OCI-M2 (cell line): Measurements from ENCODE around the gene ZSCAN5A.
"Not testable (repeated sequence)": the region's sequence is repeated elsewhere in the genome, so short reads cannot be mapped to it uniquely, and the experiment has no call there.

Source experiments
- DNase-seq: peaks from one replicate; lab custom pipeline; 2025; ENCODE audit not compliant: unreplicated experiment; lab: John Stamatoyannopoulos, UW

The ZSCAN5A gene

DNA sequence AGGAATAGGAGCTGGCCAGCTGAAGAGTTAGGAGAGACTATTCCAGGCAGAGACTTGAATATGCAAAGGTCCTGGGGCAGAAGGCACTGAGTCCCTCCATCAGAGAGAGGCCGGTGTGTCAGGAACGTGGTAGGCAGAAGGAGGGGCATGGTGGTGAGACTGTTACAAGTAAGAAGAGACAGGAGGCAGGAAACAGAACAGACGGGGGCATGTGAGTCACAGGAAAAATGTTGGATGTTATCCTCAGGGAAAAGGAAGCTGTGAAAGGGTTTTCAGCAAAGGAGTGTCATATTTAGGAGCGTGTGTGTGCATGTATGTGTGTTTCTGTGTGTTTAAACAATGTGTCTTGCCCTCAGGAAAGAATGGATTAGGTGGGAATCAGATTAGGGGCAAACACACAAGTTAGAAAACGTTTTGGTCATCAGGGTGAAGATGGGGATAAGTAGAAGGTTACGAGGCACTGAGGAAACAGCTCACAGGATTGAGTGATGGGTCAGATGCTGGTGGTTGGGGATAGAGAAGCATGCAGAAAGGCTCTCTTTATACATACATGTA, 41.0 kb downstream of the ZSCAN5A start:
- DNase-seq: no peak

DNA sequence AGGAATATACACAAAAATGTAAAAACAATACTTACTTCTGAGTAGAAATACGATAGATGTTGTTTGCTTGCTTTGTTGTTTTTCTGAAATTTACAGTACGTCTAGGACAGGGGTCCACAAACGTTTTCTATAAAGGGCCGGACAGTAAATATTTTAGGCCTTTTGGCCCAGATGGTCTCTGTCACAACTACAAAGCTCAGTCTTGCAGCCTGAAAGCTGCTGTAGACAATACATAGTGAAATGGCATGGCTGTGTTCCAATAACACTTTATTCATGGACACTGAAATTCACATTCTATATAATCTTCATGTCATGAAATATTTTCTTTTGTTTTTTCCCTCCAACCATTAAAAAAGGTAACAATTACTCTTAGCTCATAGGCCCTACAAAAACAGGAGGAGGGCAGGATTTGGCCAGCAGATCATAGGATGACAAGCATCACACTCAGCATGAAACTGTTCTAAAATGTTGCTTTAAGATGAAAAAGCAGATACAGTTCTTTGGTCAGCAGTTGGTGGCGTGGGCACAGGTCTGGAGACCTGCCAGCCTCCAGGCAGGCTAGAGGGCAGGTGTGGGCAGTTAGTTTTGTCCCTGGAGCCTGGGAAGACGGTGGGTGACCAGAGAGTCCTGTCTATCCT, 42.4 kb downstream of the ZSCAN5A start, which contains the start of gene EDDM13:
TSS of gene EDDM13 (plus strand) at position 588 of the 638 bp plus-strand sequence. CDS start 87 bp downstream, outside the sequence.
- no peak for DNase-seq

DNA sequence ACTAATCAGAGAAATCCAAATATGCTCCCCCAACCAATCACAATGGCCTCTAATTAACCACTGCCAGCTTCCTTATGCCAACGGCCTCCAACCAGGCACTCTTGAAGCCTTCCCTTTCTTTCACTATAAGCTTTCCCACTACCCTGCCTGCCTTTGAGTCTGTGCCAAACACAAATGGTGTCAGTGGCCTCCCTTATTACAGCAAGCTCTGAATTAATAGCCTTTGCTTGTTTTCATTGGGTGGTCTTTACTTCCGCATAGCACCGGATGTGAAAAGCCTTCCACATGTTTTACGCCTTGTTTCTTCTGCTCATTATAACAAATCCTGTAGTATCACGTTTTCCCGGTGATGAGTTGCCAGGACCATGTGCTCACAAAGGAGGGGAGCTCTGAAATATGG, 43.5 kb downstream of the ZSCAN5A start:
- DNase-seq: no peak

DNA sequence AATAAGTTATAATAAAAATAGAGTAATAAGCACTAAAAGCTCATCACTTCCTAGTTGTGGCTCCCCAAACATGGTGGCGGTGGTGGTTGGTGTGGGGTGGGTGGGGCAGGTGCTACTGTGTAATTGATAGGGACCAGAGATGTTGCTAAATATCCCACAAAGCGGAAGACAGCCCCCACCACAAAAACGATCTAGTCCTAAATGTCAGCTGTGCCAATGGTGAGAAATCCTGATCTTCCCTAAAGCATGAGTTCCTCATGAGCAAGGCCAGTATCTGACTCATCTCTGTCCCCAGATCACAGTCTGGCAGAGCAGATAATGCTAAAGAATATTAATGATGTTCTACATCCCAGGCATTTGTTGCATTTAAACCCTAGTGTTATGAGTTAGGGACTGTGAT, 44.0 kb downstream of the ZSCAN5A start:
- DNase-seq: no peak

DNA sequence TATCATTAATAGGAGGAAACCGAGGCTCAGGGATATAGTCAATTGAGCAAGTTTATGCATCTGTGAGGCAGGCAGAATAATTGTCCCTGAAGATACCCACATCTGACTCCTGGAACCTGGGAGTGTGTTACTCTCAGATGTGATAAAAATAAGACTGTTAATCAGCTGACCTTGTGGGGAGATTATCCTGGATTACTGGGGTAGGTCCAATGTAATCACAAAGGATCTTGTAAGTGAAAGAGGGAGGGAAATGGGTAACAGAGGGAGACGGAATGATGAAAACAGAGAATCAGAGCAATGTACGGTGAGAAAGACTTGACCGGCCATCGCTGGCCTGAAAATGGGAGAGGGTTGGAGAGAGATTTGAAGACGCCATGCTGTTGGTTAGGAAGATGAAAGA, 45.3 kb downstream of the ZSCAN5A start:
- no peak for DNase-seq

DNA sequence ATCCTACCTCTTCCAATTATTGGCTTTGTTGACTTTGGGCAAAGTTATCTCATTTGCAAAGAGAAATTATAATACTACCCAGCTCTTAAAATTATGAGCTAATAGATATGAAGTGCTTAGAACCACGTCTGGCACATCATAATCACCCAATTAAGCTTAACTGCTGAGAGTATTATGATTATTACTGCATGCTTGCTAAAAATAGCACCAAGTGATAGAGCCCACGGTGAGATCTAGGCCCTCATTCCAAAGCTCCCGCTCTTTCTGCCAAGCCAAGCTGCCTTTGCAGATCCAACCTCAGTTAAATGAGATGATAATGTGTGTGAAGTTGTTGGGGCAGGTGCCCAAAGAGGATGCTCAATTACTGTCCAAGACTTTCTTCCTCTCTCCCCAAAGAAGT, 48.6 kb downstream of the ZSCAN5A start:
- no peak for DNase-seq

DNA sequence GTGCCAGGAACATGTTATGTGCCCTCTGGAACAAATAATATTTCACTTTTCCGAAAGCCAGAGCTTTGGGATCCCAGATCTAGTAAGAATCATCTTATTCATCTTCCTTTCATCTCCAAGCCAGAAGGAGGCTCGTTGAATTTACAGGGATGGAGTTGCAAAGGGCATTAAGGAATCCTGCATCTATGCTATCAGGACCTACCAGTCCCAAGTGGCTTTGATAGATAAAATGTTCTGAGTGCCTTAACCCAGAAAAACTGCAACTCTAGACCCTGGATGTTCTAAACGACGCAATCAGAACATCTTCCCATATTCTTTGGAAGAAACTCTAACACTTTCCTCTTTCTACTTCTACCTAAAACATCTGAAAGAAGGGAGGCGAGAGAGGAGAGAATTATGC, 51.3 kb downstream of the ZSCAN5A start:
- DNase-seq: no peak

DNA sequence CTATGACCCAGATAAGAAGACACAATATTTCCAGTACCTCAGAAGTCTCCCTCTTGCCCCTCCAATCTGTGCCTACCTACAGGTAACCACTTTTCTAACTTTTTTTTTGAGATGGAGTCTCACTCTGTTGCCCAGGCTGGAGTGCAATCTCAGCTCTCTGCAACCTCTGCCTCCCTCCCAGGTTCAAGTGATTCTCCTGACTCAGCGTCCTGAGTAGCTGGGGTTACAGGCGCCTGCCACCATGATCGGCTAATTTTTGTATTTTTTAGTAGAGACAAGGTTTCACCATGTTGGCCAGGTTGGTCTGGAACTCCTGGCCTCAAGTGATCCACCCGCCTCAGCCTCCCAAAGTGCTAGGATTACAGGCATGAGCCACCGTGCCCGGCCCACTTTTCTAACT, 52.7 kb downstream of the ZSCAN5A start:
- not testable (repeated sequence) for DNase-seq

DNA sequence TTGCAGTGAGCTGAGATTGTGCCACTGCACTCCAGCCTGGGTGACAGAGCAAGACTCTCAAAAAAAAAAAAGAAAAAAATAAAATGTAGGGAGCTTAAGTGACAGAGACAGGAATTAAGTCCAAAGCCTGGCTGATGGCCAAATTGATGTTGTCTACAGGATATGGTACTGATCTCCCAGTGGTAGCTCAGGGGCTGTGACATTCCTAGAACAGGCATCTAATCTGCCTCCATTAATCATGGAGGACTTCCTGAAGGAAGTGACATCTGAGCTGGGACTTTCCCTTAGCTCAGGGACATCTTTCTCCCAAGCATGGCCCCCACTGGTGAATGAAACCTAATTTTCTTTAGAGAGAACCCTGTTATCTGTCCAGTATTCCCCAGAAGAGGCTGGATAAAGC, 53.5 kb downstream of the ZSCAN5A start:
- DNase-seq: no peak

DNA sequence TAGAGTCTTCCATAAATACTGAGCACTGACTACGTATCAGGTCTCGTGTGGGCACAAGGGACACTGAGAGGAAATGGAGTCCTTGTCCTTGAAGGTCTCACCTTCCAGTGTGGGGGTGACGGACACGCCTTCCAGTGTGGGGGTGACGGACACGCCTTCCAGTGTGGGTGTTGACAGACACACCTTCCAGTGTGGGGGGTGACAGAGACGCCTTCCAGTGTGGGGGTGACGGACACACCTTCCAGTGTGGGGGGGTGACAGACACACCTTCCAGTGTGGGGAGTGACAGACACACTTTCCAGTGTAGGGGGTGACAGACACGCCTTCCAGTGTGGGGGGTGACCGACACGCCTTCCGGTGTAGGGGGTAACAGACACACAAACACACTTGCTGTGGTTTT, 56.4 kb downstream of the ZSCAN5A start:
- DNase-seq: no peak

DNA sequence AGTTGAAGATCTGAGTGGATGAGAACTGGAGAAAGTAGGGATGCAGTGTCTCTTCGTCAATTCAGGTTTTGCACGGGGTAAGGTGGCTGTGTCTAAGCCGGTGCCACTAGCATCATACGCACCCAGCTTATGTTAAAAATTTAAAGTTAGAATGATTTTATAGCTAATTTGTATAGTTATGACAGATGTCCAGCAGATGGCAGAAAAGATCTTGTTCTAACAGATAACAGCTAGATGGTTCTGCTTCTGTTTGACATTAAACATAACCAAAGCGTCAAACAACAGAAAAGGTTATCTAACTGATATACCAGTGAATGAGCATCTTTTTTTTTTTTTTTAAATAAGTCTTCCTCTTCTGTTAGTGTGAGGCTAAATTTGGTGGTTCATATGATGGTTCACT, 60.9 kb downstream of the ZSCAN5A start:
- DNase-seq: peak; percentile 18

DNA sequence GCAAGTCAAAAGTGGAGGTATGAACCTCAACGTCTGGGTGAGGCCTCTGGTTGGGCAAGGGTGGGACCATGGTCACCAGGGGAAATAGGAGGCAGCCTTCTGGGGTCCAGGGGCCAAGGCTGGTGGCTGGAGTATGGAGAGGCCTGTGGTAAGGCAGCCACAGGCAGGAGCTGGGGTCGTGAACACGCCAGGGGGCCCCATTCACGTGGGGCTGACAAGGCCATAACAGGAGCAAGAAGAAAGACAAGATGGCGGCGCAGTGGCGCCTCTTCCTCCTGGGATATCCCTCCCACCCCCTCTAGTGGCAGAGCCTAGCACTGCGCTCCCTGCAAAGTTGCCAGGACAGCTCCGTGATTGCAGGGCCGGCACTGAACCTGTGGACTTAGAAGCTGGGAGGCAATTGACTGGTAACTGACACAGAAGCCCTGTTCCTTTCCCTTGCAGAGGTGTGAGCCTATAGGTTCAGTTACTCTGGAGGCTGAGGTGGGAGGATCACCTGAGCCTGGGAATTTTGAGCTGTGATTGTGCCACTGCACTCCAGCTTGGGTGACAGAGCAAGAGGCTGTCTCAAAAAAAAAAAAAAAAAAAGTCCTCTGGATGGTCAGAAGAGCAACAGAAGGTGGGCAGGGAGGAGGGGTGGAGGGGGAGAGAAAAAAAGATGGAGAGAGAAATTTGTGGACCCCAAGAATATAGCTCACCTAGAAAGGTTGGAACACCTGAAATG, 61.8 kb downstream of the ZSCAN5A start:
- DNase-seq: no peak

DNA sequence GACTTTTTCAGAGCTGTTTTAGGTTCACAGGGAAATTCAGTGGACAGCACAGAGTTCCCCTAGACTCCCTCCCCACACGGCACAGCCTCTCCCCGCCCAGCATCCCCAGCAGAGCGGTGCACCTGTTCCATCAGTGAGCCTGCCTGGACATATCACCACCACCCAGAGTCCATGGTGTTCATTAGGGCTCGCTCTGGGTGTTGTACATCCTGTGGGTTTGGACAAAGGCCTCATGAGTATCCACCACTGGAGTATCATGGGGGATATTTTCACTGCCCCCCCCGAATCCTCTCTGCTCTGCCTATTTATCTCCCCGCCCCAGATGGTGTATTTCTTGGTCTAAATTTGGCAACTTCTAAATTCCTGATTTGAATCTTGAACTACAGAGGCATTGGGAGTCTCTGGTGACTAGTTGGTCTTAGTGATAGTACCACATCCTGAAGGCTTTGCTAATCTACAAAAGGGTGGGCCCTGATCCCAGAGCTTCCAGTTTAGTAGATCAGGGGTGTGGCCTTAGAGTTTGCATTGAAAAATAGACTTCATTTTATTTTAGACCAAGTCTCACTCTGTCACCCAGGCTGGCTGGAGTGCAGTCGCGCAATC, 65.8 kb downstream of the ZSCAN5A start:
- peak; percentile 29 for DNase-seq

DNA sequence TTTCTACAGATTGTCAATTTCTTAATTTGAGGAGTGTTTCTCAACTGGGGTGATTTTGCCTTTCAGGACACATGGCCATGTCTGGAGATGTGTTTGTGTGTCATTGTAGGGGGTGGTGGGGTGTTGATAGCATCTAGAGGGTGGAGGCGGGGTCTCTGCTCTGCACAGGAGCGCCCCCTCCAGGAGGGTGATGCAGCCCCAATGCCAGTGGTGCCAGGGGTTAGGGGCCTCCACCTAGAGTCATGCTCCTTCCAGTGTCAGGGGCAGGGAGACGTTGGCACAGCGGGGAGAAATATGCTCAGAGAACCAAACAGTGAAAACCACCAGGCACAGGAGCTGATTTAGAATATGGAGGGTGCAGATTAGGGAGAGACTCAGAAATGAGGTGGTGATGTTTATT, 68.9 kb downstream of the ZSCAN5A start:
- DNase-seq: not testable (repeated sequence)

DNA sequence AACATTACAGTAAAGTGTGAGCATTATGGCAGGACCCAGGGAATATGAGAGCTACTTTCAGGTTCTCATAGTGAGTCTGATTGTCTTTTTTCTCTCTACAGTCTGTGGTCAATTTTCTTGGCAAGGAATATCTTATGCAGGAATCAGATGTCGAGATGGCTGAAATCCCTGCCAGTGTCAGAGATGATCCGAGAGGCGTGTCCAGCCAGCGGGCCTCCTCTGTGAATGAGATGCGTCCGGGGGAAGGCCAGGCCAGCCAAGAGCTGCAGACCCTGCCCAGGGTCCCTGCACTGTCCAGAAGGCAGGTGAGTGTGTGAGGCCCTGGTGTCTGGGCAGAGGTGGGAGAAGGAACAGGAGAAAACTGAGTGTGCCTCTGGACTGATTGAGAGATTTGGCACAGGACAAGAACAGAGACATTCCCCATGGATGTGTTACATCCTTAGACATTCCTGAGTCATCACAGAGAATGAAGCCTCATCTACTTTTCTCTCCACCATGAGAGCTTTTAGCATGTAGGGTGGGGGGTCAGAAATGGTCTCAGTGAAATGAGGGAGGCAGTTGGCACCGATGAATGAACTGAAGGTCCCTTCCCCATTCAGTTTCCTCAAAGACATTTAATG, 69.4 kb downstream of the ZSCAN5A start:
- DNase-seq: no peak

DNA sequence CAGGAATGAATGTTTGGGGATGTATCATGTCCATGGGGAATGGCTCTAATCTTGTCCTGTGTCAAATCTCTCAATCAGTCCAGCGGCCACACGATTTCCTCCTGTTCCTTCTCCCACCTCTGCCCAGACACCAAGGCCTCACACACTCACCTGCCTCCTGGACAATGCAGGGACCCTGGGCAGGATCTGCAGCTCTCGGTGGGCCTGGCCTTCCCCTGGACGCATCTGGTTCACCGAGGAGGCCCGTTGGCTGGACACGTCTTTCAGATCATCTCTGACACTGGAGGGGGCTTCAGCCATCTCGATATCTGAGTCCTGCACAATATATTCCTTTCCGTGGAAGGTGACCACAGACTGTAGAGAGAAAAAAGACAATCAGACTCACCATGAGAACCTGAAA, 91.2 kb downstream of the ZSCAN5A start:
- no peak for DNase-seq

DNA sequence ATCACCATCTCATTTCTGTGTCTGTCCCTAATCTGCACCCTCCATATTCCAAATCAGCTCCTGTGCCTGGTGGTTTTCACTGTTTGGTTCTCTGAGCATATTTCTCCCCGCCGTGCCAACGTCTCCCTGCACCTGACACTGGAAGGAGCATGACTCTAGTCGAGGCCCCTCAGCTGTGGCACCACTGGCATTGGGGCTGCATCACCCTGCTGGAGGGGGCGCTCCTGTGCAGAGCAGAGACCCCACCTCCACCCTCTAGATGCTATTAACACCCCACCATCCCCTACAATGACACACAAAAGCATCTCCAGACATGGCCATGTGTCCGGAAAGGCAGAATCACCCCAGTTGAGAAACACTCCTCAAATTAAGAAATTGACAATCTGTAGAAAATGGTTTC, 91.7 kb downstream of the ZSCAN5A start:
- DNase-seq: no peak

DNA sequence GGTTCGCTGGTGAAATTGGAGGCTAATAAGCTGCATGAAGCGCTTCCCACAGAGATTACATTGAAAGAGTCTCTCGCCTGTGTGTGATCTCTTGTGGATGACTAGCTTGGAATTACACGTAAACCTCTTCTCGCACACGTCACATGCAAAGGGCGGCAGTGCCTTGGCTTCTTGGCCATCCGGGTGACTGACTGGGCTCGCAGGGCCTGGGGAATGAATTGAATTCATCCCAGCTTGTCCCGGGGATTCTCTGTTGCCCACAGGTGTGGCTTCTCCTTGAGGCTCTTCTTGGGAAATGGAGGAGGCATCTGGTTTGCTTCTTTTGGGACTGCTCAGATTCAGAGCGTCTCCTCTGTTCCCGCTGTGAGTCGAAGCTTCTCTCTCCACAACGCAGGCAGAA, 92.8 kb downstream of the ZSCAN5A start:
- DNase-seq: no peak

DNA sequence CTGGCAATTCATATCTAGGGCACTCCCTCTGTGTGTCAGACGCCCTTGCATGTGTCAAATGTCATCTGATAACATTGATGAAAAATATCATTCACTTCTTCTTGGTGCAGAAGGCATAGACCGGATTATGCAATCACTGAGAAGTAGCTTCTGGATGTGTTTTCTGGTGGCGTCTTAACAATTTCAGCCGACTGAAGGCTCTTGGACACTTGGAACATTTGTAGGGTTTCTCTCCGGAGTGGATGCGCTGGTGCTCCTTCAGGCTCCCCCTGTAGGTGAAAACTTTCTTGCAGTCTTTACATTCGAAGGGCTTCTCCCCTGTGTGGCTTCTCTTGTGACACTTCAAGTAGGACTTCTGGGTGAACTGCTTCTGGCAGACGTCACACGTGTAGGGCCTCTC, 93.2 kb downstream of the ZSCAN5A start:
- not testable (repeated sequence) for DNase-seq

DNA sequence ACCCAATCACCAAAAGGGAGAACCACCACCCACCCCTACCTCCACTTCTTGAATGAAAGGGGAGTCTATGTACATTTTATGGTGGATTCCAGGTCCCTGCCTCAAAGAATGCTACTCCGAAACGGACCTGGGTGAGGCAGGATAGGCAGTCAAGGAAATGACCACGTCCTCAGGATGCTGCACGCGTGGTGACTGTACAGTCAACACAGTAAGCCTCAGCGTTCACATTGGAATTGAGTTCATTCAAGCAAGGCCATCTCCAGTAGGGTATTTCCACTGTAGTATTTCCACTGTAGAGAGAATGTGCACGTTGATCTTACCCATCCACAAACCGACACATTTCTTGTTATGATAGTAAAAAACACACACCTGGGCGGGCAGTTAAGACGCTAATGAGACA, 95.7 kb downstream of the ZSCAN5A start:
- no peak for DNase-seq

DNA sequence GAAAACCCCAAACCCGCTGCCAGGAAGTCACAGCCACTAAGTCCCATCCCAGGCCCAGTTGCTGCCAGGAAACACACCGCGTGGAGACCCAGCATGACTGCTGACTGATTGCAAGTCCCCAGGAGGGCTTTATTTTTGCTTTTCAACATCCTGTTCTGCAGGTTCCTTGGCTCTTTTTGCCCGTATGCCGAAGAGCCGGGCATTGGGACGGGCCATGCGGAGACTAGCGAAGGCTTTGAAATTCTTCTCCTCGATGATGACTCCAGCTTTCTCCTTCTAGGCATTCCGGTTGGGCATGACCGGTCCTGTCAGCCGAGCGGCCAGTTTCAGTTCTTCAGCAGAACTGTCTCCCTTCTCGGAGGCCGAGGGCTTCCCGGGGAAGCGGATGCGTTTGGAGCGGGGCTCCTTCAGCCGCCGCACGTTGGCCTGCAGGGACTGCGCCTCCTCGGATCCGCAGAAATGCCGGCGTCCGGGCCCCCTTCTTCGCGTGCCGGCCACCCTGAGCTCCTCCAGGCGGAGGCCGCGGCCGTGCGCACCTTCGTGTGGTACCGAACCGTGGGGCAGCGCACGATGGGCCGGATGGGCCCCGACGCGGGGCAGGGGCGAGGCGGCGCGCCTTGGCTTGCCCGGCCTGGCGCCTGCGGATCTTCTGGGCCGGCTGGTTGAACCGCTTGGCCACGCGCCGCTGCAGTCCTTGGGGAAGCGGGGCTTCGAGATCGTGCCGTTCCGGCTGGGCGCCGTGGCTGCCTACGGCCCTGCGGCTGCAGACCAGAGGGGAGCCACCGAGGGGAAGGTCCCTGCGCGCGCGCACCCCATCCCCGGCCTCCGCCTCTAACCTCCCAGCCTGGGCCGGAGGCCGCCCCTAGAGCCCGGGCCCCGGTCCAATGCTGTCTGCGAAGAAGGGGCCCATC, 97.3 kb downstream of the ZSCAN5A start:
- DNase-seq: no peak
